Stimulated activated CD4-positive, alpha-beta T cell treated with anti-CD3 and anti-CD28 coated beads, Interleukin-4, amount 100 ng/mL, for 24 hours (primary cell): Measurements from ENCODE around the gene ANKRD65.
"Not testable (repeated sequence)": the region's sequence is repeated elsewhere in the genome, so short reads cannot be mapped to it uniquely, and the experiment has no call there.

Source experiments
- DNase-seq: peaks from one replicate; pipeline ENCODE4 v3.0.0-alpha.2; 2020

Gene ANKRD65

DNA sequence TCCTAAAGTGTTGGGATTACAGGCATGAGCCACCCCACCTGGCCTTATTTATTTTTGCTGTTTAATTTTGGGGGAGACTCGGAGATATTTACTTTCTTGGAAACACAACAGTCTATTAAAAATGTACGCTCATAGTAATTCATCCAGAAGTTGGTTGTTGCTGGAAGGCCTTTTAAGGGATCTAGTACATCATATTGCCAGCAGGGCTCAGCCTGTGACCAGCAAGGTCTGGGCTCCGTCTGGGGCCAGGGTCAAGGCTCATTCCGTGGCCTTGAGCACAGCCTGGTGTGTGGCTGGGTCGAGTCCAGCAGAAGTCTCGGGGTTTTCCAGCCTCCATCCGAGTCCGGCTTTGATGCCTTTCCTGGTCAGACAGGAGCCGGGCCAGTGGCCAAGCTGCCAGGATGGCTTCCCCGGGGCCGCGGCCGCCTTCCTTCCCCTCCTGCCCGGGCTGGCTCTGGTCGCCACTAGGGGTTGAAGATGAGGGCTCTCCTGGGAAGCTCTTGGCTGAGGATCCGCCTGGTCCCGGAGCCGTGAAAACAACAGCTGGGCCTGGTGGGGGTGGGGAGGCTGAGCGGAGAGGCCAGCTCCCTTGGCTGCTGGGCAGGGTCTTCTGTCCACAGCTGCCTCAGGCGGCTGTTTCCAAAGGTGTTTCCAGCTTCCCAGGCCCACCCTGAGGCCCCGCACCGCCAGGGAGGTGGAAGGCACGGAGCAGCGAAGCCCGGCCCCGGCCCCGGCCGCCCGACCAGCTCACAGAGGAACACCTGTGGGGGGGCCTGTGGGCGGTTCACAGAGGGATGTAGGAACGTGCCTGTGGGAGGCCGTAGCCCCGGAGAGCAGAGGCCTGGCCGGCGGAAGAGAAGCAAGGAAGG lies 9.3 kb upstream of the ANKRD65 start:
- no peak for DNase-seq

- DNase-seq = no peak
Measured at GRCh38 chr1:1429671-1430073, 8.6 kb upstream of the ANKRD65 start.

DNA sequence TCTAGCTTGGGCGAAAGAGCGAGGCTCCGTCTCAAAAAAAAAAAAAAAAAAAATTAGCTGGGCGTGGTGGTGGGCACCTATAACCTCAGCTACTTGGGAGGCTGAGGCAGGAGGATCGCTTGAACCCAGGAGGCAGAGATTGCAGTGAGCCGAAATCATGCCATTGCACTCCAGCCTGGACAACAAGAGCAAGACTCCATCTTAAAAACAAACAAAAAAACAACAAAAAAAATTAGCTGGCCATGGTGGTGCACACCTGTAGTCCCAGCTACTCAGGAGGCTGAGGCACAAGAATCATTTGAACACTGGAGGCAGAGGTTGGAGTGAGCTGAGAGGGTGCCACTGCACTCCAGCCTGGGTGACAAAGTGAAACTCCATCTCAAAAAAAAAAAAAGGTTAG lies 7.9 kb upstream of the ANKRD65 start:
- not testable (repeated sequence) for DNase-seq

DNA sequence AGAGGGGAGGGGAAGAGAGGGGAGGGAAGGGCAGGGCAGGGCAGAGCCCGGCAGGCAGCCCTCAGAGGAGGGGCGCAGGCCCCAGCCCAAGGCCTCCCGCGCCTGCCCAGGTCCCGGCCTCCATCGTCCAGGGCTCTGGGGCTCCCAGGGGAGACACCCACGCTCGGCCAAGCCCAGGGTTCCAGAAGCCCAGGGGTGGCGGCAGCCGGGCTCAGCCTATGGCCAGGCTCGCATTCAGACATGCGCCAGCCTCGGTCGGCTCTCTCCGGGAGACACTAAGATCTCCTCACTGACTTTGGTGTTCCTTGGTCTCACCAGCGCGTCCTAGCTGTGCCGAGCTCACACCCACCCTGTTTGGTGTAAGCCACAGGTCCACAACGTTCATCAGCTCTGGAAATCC lies 7.1 kb upstream of the ANKRD65 start:
- no peak for DNase-seq

DNA sequence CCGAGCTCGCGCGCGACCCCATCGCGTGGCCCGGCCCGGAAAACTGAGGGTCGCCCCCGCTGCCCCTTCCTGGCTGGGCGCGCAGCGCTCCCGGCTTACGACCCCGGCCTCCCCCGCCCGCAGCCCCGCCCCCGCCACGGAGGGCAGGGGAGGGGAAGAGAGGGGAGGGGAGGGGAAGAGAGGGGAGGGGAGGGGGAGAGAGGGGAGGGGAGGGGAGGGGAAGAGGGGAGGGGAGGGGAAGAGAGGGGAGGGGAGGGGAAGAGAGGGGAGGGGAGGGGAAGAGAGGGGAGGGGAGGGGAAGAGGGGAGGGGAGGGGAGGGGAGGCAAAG lies 6.7 kb upstream of the ANKRD65 start:
- DNase-seq = no peak

DNA sequence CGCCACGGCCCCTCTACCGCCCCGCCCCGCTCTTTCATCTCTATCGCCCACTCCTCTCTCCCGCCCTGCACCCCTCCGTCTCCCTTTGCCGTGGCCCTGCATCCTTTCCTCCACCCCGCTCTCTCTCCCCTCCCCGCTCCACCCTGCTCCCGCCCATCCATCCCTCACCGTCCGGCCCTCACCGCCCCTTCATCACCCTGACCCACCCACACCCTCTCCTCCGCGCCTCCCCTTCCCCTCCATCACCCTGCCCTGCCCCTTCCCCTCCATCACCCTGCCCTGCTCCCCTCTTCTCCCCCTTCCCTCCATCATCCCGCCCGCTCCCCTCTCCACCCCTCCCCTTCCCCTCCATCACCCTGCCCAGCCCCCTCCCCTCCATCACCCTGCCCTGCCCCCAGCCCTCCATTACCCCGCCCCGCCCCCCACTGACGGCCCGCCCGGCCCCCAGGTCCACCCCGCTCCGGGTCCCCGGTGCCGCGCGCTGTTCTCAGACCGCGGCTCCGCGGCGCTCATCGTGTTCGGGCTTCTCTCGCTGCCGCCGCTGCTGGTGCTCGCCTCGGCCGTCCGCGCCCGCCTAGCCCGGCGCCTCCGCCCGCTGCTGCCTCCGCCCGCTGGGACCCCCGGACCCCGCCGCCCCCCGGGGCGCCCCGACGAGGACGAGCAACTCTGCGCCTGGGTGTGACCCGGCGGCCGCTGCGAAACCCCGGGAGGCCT lies 6.2 kb upstream of the ANKRD65 start:
- no peak for DNase-seq

DNA sequence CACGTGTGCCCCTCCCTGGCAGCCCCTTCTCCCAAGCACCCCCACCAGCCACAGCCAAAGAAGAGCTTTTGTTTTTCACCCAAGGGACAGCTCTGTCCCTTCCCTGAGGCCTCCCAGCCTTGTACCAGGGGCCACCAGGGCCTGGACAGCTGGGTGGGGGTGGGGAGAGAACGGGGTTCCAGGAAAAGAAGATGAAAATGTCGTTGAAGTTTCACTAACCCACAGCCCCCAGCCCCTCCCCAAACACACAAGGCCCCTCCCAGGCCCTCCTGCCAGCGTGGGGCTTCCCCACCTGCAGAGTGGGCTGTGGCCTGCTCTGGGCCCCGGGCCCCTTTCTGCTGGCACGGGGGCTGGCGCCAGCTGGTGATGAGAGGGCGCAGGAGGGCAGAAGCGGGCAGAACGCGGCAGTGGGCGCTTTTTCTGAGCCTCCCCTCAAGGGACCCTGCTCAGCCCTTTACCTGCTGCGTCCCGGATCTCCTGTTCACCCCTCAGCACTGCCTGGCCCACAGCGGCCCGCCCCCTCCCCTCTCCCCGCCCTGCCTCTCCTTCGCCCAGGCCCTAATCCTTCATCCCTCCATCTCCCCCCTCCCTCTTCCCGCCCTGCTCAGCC lies 5.5 kb upstream of the ANKRD65 start:
- DNase-seq = no peak

GRCh38 chr1:1425753-1426495 lies 4.8 kb upstream of the ANKRD65 start:
- DNase-seq = no peak

GRCh38 chr1:1425426-1425752 lies 4.3 kb upstream of the ANKRD65 start:
- DNase-seq = no peak

- no peak for DNase-seq
Measured at GRCh38 chr1:1424707-1425106, 3.6 kb upstream of the ANKRD65 start.

DNA sequence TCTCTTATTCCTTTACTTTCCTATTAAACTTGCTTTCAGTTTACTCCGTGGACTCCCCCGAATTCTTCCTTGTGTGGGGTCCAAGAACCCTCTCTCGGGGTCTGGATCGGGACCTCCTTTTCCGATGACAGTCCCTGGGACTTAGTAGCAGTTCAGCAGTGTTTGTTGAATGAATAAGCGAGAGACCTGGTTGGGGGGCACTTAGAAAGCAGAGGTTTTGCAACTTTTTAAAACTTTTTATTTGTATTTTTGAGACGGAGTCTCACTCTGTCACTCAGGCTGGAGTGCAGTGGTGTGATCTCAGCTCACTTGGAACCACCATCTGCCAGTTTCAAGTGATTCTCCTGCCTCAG lies 2.1 kb upstream of the ANKRD65 start:
- DNase-seq = no peak

GRCh38 chr1:1422465-1423244 lies 1.6 kb upstream of the ANKRD65 start:
- no peak for DNase-seq

DNA sequence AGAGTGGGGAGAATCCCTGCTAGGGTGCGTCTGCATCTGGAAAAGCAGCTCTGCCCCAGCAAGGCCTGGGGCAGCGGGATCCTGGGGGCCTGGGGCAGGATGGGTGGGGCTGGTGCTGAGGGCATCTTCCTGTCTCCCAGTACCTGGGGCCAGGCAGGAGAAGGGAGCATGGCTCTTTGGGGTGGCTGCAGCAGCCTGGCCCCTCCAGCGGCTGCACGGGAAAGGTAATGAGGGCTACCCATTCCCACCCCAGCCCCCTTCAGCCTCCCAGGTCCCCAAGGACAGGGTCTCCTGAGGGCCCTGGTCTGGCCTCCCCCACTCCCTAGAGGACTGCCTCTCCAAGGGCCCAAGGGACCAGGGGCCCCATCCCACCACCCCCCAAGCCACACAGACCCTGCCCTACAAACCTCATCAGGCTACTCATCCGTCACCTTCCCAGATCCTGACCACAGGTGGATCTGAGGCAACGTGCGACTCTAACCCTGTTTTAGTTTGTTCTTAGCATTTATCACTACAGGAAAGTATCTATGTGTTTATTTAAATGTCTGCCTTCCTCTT lies 910 bp upstream of the ANKRD65 start:
- DNase-seq = no peak

- DNase-seq = no peak
Measured at GRCh38 chr1:1420654-1421141, 378 bp downstream of the ANKRD65 start.

- DNase-seq = no peak
Measured at GRCh38 chr1:1419813-1420653, 1.0 kb downstream of the ANKRD65 start.

- no peak for DNase-seq
Measured at GRCh38 chr1:1419363-1419812, 1.7 kb downstream of the ANKRD65 start.

DNA sequence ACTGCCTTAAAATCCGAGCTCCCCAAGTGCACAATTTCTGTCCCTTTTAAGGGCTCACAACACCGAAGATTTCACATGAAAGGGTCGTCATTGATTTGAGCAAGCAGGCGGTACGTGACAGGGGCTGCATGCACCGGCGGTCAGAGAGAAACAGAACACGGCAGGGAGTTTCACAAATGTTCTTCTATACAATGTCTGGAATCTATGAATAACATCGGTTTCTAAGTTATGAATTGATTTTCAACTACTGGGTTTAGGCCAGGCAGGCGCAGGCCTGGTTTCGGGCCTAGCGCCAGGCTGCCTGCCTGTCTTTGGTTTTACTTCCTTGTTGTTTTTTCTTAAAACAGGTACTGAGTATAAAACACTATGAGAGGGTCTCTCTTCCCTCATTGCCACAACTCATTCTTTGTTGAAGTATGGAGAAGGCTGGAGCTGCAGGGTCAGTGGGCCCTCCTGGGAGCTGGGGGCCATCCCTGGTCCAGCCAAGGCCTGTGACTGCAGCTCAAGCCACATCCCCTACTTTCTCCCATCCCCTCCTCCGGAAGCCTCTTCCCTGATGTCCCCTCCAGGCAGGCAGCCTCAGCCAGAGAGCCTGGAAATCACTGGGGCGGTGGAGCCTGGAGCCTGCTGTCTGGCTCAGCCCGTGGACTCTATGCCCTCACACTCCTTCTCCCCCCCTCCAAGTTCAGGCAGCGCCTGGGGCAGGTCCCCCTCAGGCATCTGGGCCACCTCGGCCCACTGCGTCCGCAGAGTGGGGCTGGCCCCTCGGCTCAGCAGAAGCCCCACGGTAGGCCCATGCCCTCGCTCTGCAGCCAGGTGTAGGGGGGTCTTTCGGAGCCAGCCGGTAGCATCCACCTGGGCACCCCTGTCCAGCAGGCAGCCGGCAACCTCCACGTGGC lies 2.4 kb downstream of the ANKRD65 start:
- DNase-seq = no peak

DNA sequence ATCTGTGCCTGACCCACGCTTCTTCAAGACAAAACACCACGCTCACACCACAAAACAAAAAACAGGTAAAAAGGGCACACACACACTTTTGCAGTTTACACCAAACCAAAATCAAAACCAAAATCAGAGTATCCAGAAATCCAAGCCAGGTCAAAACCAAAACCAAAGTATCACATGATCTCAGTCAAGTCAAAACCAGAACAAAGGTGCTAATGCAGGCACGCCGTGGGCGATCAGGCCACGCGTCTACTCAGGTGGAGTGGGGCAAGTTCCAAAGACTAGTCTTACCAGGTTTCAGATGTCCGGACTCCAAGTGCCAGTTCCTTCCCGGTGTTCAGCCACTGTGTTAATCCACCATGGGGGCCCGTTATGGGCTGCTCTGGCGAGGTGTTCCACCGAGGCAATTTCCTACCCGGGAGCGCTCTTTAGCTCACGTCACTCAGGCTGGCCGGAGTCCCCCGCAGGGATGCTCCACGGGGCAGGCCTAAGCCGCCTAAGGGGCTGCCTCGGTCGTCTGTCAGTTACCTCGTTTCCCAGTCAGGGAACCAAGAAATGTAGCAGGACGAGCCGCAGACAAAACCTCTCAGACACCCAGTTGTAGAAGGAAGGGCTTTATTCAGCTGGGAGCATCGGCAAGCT lies 3.1 kb downstream of the ANKRD65 start:
- DNase-seq = not testable (repeated sequence)

GRCh38 chr1:1417396-1417795 lies 3.7 kb downstream of the ANKRD65 start:
- not testable (repeated sequence) for DNase-seq

DNA sequence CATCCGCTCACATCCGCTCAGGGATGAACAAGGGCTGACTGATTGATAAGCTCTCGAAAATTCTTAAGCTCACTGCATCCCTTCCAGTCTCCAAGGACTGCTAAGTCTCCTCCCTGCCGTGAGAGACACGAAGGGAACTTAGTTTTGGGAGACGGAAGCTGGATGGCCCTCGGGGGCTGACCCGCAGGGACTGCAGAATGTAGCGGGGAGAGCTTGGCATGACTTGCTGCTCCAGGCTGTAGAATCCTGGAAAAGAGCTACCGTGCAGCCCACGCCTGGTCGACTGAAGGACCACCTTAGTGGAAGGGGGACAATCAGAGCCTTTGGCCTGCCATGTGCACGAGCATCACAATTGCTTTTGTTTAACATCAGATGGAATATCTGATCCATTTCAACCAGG lies 5.3 kb downstream of the ANKRD65 start:
- no peak for DNase-seq
